ENCODE measurements around the gene PRR14L.

Gene PRR14L

DNA sequence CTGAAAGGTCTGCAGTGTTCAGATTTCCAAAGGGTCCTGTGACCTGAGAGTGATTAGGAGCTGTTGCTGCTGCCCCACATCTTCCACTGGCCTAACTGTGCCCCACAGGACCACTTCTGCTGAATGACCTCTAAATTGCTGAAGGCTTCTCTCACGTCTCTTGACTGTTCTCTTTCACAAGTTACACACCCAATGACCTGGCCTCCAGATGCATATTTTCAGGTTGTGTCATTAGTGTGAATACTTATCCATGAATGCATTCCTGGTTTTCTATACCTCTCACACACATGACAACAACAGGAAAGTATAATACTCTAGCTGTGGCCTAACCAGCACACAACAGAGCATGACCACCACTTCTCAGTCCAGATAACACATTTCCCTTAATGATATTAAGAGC, 15.4 kb downstream of the PRR14L start:
- H3K4me3 ChIP-seq = no peak overlapping the region
- peaks cover 20% of the 10 kb centered on the region for H3K36me3 ChIP-seq (ENCODE audit: insufficient read depth, low read length)
- no peaks in the 10 kb centered on the region for H3K9me3 ChIP-seq (ENCODE audit: low read depth, low read length)
- DNase-seq (ENCODE audit: low read depth, low spot score) = no peak
- TF ChIP-seq POLR2AphosphoS5 (IDR thresholded peaks at IDR 0.05; ENCODE audit: borderline replicate concordance, low read depth, low read length) (no peak), EZH2 (IDR thresholded peaks at IDR 0.05) (no peak), FOXP2 (optimal IDR thresholded peaks at IDR 0.05; ENCODE audit: control extremely low read depth, extremely low read length, insufficient read depth) (no peak)
- H3K27ac ChIP-seq = no peak overlapping the region
- no peak overlapping the region for H3K9ac ChIP-seq (ENCODE audit: insufficient read length)

DNA sequence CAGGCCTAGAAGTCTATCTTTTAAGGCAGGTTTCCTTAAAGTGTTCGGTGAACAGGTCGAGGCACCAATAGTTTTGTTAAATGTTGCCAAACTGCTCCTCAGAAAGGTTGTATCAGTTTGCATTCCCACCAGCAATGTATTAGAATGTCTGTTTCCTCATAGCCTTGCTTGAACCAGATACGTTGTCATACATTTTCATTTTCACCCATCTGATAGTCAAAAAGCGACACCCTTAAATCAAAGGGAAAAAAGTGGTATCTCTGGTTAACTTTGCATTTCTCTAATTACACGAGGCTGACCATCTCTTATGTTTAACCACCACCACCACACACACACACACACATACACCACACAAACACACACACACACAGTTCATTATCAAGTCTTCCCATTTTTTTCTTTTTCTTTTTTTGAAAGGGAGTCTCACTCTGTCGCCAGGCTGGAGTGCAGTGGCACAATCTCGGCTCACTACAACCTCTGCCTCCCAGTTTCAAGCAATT, 16.3 kb downstream of the PRR14L start:
- no peak for DNase-seq (ENCODE audit: low read depth, low spot score)
- H3K27ac ChIP-seq = no peak overlapping the region
- TF ChIP-seq FOXP2 (optimal IDR thresholded peaks at IDR 0.05; ENCODE audit: control extremely low read depth, extremely low read length, insufficient read depth) (no peak), EZH2 (IDR thresholded peaks at IDR 0.05) (no peak), POLR2AphosphoS5 (IDR thresholded peaks at IDR 0.05; ENCODE audit: borderline replicate concordance, low read depth, low read length) (no peak)
- H3K9ac ChIP-seq (ENCODE audit: insufficient read length) = no peak overlapping the region
- peaks cover 14% of the 10 kb centered on the region for H3K36me3 ChIP-seq (ENCODE audit: insufficient read depth, low read length)
- H3K4me3 ChIP-seq = no peak overlapping the region
- no peaks in the 10 kb centered on the region for H3K9me3 ChIP-seq (ENCODE audit: low read depth, low read length)

DNA sequence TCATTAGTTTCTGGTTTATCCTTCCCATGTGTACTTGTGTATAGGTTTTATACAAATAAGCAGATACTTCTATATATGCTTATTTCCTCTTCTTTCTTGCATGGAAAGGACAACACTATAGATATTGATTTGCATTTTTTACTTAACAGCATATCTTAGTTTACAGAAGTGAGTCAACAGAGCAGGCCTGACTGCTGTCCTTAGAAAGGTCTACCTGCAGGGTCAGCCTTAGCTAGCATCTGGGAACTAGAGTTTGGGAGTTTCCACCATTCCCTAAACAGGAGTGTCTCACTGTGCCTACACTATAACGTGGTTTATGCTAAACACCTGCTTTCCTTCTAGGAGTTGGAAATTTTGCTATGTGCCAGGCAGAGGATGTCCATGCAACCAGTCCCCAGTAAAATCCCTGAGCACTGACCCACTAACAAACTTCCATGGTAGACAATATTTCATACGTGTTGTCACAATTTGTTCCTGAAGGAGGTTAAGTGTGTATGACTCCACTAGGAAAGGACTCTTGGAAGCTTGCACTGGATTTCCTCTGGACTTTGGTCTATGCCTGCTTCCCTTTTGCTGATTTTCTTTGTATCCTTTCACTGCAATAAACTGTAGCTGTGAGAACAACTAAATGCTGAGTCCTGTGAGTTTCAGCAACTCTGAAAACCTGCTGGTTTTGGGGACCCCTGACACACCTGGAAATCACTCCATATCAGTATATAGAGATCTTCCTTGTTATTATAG, 17.7 kb downstream of the PRR14L start:
- TF ChIP-seq POLR2AphosphoS5 (IDR thresholded peaks at IDR 0.05; ENCODE audit: borderline replicate concordance, low read depth, low read length) (no peak), FOXP2 (optimal IDR thresholded peaks at IDR 0.05; ENCODE audit: control extremely low read depth, extremely low read length, insufficient read depth) (no peak), EZH2 (IDR thresholded peaks at IDR 0.05) (no peak)
- no peak overlapping the region for H3K9ac ChIP-seq (ENCODE audit: insufficient read length)
- H3K27ac ChIP-seq = peak overlapping the region; percentile 46; the same call in 1 of the 2 replicates
- peaks cover 7% of the 10 kb centered on the region; the same call in 1 of the 2 replicates for H3K36me3 ChIP-seq (ENCODE audit: insufficient read depth, low read length)
- no peak for DNase-seq (ENCODE audit: low read depth, low spot score)
- H3K4me3 ChIP-seq = no peak overlapping the region
- H3K9me3 ChIP-seq (ENCODE audit: low read depth, low read length) = no peaks in the 10 kb centered on the region

DNA sequence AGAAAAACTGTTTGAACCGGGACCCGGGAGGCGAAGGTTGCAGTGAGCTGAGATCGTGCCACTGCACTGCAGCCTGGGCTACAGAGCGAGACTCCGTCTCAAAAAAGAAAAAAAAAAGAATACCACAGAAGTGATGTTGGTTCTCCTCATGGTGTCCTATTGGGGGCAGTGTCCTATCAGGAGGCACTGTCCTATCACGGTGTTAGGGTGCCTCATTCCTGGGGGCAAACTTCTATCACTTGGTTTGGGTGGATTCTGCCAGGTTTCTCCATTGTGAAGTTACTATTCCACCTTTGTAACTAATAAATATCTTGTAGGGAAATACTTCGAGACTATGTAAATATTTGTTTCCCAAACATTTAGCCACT, 19.6 kb downstream of the PRR14L start:
- DNase-seq (ENCODE audit: low read depth, low spot score) = no peak
- H3K9me3 ChIP-seq (ENCODE audit: low read depth, low read length) = no peaks in the 10 kb centered on the region
- no peak overlapping the region for H3K9ac ChIP-seq (ENCODE audit: insufficient read length)
- no peak overlapping the region for H3K27ac ChIP-seq
- TF ChIP-seq EZH2 (IDR thresholded peaks at IDR 0.05) = no peak
- TF ChIP-seq POLR2AphosphoS5 (IDR thresholded peaks at IDR 0.05; ENCODE audit: borderline replicate concordance, low read depth, low read length) = no peak
- no peak for TF ChIP-seq FOXP2 (optimal IDR thresholded peaks at IDR 0.05; ENCODE audit: control extremely low read depth, extremely low read length, insufficient read depth)
- H3K4me3 ChIP-seq = no peak overlapping the region
- H3K36me3 ChIP-seq (ENCODE audit: insufficient read depth, low read length) = peaks cover 4% of the 10 kb centered on the region; the same call in 1 of the 2 replicates

DNA sequence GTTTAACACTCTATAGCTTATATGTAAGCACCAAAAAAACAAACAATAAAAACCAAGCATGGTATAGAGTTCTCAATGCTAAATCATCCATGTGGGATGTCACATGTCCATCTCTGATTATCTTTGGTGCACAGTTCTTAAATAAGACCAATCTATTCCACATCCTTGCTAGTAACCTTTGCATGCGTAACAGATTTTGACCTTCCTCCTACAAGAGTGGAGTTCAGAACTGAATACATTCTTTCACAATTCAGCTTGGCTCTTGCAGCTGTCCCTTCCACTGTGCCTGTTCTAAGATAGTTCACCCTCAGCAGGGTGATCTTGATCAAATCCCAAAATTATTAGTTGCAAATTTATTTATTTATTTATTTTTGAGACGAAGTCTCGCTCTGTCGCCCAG, 21.1 kb downstream of the PRR14L start:
- no peak overlapping the region for H3K9ac ChIP-seq (ENCODE audit: insufficient read length)
- H3K9me3 ChIP-seq (ENCODE audit: low read depth, low read length) = no peaks in the 10 kb centered on the region
- DNase-seq (ENCODE audit: low read depth, low spot score) = no peak
- no peak overlapping the region for H3K27ac ChIP-seq
- H3K36me3 ChIP-seq (ENCODE audit: insufficient read depth, low read length) = peaks cover 8% of the 10 kb centered on the region; the same call in 1 of the 2 replicates
- TF ChIP-seq FOXP2 (optimal IDR thresholded peaks at IDR 0.05; ENCODE audit: control extremely low read depth, extremely low read length, insufficient read depth) (no peak), POLR2AphosphoS5 (IDR thresholded peaks at IDR 0.05; ENCODE audit: borderline replicate concordance, low read depth, low read length) (no peak), EZH2 (IDR thresholded peaks at IDR 0.05) (no peak)
- H3K4me3 ChIP-seq = no peak overlapping the region

DNA sequence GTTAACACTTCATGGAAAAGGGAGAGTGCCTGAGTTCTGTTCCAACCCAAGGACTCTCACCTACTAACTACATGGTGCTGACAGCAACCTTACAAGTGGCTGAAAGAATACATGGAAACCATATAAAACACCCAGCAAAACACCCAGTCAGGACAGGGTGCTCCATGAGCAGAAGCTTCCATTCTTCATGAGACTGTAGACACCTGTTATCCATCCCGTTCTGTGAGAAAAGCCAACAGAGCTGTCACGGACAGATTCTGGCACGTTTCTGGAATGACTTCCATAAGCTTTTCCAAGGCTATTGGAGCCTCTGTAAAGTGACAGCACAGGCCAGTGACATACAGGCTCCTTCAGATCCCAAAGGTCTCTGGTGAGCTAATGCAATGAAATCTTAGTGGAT, 23.2 kb downstream of the PRR14L start:
- Histone ChIP-seq H3K36me3 (ENCODE audit: insufficient read depth, low read length) (peaks cover 17% of the 10 kb centered on the region; the same call in 1 of the 2 replicates), H3K4me3 (no peak overlapping the region), H3K9me3 (ENCODE audit: low read depth, low read length) (no peaks in the 10 kb centered on the region), H3K9ac (ENCODE audit: insufficient read length) (no peak overlapping the region), H3K27ac (no peak overlapping the region)
- TF ChIP-seq FOXP2 (optimal IDR thresholded peaks at IDR 0.05; ENCODE audit: control extremely low read depth, extremely low read length, insufficient read depth) (no peak), POLR2AphosphoS5 (IDR thresholded peaks at IDR 0.05; ENCODE audit: borderline replicate concordance, low read depth, low read length) (no peak), EZH2 (IDR thresholded peaks at IDR 0.05) (no peak)
- DNase-seq (ENCODE audit: low read depth, low spot score) = no peak

DNA sequence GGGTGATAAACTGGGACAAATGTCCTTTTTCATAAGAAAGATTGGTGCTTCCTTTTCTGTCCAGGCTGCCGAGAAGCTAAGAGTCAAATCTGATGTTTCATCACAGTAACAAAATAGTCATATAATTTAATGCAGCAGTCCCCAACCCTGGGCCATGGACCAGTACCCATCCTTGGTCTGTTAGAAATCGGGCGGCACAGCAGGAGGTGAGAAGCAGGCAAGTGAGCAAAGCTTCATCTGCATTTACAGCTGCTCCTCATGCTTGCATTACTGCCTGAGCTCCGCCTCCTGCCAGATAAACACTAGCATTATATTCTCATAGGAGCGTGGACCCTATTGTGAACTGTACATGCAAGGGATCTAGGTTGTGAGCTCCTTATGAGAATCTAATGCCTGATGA, 26.2 kb downstream of the PRR14L start:
- no peak for DNase-seq (ENCODE audit: low read depth, low spot score)
- Histone ChIP-seq H3K27ac (no peak overlapping the region), H3K9me3 (ENCODE audit: low read depth, low read length) (no peaks in the 10 kb centered on the region), H3K4me3 (no peak overlapping the region), H3K9ac (ENCODE audit: insufficient read length) (no peak overlapping the region), H3K36me3 (ENCODE audit: insufficient read depth, low read length) (peaks cover 28% of the 10 kb centered on the region)
- TF ChIP-seq POLR2AphosphoS5 (IDR thresholded peaks at IDR 0.05; ENCODE audit: borderline replicate concordance, low read depth, low read length) (no peak), EZH2 (IDR thresholded peaks at IDR 0.05) (no peak), FOXP2 (optimal IDR thresholded peaks at IDR 0.05; ENCODE audit: control extremely low read depth, extremely low read length, insufficient read depth) (no peak)

DNA sequence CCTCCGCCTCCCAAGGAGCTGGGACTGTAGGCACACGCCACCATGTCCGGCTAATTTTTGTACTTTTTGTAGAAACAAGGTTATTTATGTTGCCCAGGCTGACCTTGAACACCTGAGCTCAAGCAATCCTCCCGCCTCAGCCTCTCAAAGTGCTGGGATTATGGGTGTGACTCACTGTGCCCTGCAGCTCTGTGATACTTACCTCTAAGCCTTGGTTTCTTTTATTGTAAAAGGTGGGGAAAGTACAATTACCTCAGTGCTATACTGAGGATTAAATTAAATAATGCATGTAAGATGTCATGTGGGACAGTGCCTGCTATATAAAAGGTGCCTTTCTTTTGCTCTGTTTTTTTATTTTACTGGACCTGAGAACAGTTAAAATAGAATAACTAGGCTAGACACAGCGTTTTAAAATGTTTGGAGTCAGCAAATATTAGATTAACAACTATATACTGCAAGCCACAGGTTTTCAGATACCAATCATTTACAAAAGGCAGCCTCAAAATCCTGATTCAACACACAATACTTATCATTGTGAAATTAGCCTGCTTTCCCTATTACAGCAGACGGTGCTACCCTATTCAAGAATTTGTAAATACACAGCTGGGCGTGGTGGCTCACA, 30.0 kb downstream of the PRR14L start:
- H3K9me3 ChIP-seq (ENCODE audit: low read depth, low read length) = no peaks in the 10 kb centered on the region
- TF ChIP-seq POLR2AphosphoS5 (IDR thresholded peaks at IDR 0.05; ENCODE audit: borderline replicate concordance, low read depth, low read length) (no peak), FOXP2 (optimal IDR thresholded peaks at IDR 0.05; ENCODE audit: control extremely low read depth, extremely low read length, insufficient read depth) (no peak), EZH2 (IDR thresholded peaks at IDR 0.05) (no peak)
- no peak overlapping the region for H3K4me3 ChIP-seq
- no peak overlapping the region for H3K27ac ChIP-seq
- no peak for DNase-seq (ENCODE audit: low read depth, low spot score)
- peaks cover 49% of the 10 kb centered on the region for H3K36me3 ChIP-seq (ENCODE audit: insufficient read depth, low read length)
- H3K9ac ChIP-seq (ENCODE audit: insufficient read length) = no peak overlapping the region

Measured in SK-N-MC (cell line).